OCI-LY1 (cell line): Measurements from ENCODE around the gene SFRP2.
A peak's percentile ranks its signal among the peaks of the same experiment; 100 is the strongest.

Experiments
- H2AFZ ChIP-seq: fragments of 200-600 bp; sonication (generic), shearing (Covaris generic); 2 replicates; pipeline ENCODE4 v1.6.0; 2014; ENCODE audit warnings: antibody characterized with exemption, mild to moderate bottlenecking, low read length
- H3F3A ChIP-seq: fragments of 200-600 bp; sonication (generic), shearing (Covaris generic); 2 replicates; pipeline ENCODE4 v1.6.0; 2014; ENCODE audit warnings: mild to moderate bottlenecking, antibody characterized with exemption, low read length, moderate library complexity; ENCODE audit not compliant: insufficient read depth
- H3K27ac ChIP-seq: fragments of 200-600 bp; sonication (generic); 2 replicates; pipeline ENCODE4 v1.5.1; 2014; ENCODE audit warnings: low read length, mixed run types, mild to moderate bottlenecking, low read depth; ENCODE audit not compliant: poor library complexity, severe bottlenecking
- H3K27me3 ChIP-seq: fragments of 200-600 bp; sonication (generic); 2 replicates; pipeline ENCODE4 v1.6.0; 2014; ENCODE audit warnings: antibody characterized with exemption, mild to moderate bottlenecking, low read length, moderate library complexity; ENCODE audit not compliant: insufficient read depth
- H3K36me3 ChIP-seq: fragments of 200-600 bp; sonication (generic); 2 replicates; pipeline ENCODE4 v1.6.1; 2014; ENCODE audit warnings: mild to moderate bottlenecking, antibody characterized with exemption, low read length, moderate library complexity, mixed read lengths; ENCODE audit not compliant: insufficient read depth
- H3K4me1 ChIP-seq: fragments of 200-600 bp; sonication (generic); 2 replicates; pipeline ENCODE4 v1.5.1; 2014; ENCODE audit warnings: mild to moderate bottlenecking, low read length, moderate library complexity; ENCODE audit not compliant: insufficient read depth, severe bottlenecking
- H3K4me2 ChIP-seq: fragments of 200-600 bp; sonication (generic), shearing (Covaris generic); 2 replicates; pipeline ENCODE4 v1.6.1; 2014; ENCODE audit warnings: low read length
- H3K4me3 ChIP-seq: fragments of 200-600 bp; sonication (generic); 2 replicates; pipeline ENCODE4 v1.5.1; 2014; ENCODE audit warnings: low read length, low read depth, mild to moderate bottlenecking, mixed read lengths; ENCODE audit not compliant: poor library complexity, severe bottlenecking
- H3K79me2 ChIP-seq: fragments of 200-600 bp; shearing (Covaris generic); 2 replicates; pipeline ENCODE4 v1.6.1; 2016; ENCODE audit warnings: mixed run types, low read length, mixed read lengths; ENCODE audit not compliant: insufficient read depth
- H3K9ac ChIP-seq: fragments of 200-600 bp; sonication (generic), shearing (Covaris generic); 2 replicates; pipeline ENCODE4 v1.6.1; 2014; ENCODE audit warnings: mild to moderate bottlenecking, low read length, mixed read lengths
- H3K9me2 ChIP-seq: fragments of 200-600 bp; sonication (generic), shearing (Covaris generic); 2 replicates; pipeline ENCODE4 v1.6.1; 2014; ENCODE audit warnings: low read depth, mild to moderate bottlenecking, low read length, mixed read lengths
- H3K9me3 ChIP-seq: fragments of 200-600 bp; shearing (Covaris generic); 2 replicates; pipeline ENCODE4 v1.6.1; 2014; ENCODE audit warnings: low read length, mixed read lengths
- H4K20me1 ChIP-seq: fragments of 200-600 bp; sonication (generic), shearing (Covaris generic); 2 replicates; pipeline ENCODE4 v1.6.0; 2016; ENCODE audit warnings: mild to moderate bottlenecking, low read length; ENCODE audit not compliant: insufficient read depth
- CTCF ChIP-seq: fragments of 200-600 bp; sonication (generic), shearing (Covaris generic); IDR thresholded peaks from 2 replicates; pipeline ENCODE4 v1.5.1; 2017; ENCODE audit warnings: mild to moderate bottlenecking, antibody characterized with exemption, low read length, moderate library complexity, mixed read lengths
- EZH2 ChIP-seq: fragments of 200-600 bp; sonication (generic), shearing (Covaris generic); IDR thresholded peaks from 2 replicates; pipeline ENCODE4 v1.8.0; 2017; ENCODE audit warnings: borderline replicate concordance, mixed run types, mild to moderate bottlenecking, antibody characterized with exemption, low read length, moderate library complexity, mixed read lengths

SFRP2 gene

GRCh38 chr4:153787575-153787974 is 1.3 kb downstream of the SFRP2 start:
- Histone ChIP-seq H3K79me2 (no peaks in the 10 kb centered on the region), H3K9me3 (no peaks in the 10 kb centered on the region), H3K27me3 (no peaks in the 10 kb centered on the region), H3K36me3 (no peaks in the 10 kb centered on the region), H3K9me2 (no peaks in the 10 kb centered on the region), H3K4me2 (no peak overlapping the region), H3K27ac (no peak overlapping the region), H3F3A (no peaks in the 10 kb centered on the region), H3K9ac (no peak overlapping the region), H3K4me1 (no peaks in the 10 kb centered on the region), H2AFZ (no peak overlapping the region), H4K20me1 (no peaks in the 10 kb centered on the region), H3K4me3 (no peak overlapping the region)
- TF ChIP-seq EZH2, result no peak
- no peak for TF ChIP-seq CTCF

DNA sequence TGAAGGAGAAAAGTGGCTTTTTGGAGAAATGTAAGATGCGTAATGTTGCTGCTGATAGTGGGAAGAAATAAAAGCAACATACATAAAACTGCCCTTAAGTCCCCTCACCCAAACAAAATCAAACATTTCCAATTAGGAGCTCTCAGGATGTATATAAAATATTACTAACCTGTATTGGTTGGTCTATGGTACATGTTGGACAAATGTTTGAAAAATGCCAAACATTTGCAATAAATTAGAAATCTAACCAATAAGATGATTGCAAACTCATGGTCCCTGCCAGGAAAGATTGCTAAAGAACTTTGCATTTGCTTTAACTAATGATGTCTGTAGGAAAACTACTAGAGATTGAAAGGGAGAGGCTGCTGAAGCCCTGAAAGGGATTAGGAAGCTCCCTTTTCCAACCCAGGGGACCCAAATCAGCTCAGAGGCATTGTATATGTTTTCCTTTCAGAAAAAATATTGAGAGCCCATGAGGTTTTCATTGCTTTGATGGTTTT is 1.8 kb downstream of the SFRP2 start:
- no peak overlapping the region for H2AFZ ChIP-seq
- no peak overlapping the region for H3K9ac ChIP-seq
- H3F3A ChIP-seq, result no peaks in the 10 kb centered on the region
- no peak overlapping the region for H3K4me3 ChIP-seq
- no peaks in the 10 kb centered on the region for H3K9me3 ChIP-seq
- H3K4me2 ChIP-seq, result no peak overlapping the region
- no peaks in the 10 kb centered on the region for H3K36me3 ChIP-seq
- H4K20me1 ChIP-seq, result no peaks in the 10 kb centered on the region
- H3K27me3 ChIP-seq, result no peaks in the 10 kb centered on the region
- TF ChIP-seq EZH2, result no peak
- no peak for TF ChIP-seq CTCF
- H3K9me2 ChIP-seq, result no peaks in the 10 kb centered on the region
- H3K4me1 ChIP-seq, result no peaks in the 10 kb centered on the region
- H3K27ac ChIP-seq, result no peak overlapping the region
- no peaks in the 10 kb centered on the region for H3K79me2 ChIP-seq

DNA sequence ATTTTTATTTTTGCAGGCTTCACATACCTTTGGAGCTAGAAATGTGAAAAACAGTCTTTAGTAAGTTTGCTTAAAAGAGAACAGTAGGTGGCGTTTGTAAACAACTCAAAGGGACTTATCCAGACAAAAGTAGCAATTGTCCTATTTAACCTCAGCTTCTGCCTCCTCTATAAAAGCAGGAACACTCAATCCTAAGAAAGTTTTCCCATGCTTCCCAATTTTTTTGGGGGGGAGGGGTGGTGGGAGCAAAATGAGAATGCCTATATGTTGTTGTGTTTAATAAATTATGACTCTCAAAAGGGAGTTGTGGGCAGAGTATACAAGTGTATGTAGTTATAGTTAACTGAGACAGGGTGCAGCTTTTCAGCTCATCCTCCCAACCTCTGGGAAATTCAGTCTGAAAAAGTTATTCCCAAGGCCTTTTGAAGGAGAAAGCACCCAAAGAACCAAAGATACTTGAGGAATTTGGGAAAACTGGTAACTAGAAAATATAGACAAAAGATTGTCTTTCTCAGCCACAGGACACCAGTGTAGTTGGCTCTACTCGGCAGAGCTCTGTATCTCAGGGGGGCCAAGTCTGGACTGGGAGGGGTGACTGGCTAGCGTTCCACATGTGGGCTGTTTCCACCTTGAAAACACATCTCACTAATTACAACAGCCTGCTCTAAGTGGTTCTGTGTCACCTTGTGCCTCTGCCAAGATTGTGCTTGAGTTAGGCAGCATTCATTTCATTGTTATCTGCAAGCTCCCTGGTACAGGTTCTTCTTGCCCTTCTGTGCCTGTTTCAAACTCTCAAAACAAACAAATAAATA is 2.8 kb downstream of the SFRP2 start:
- no peak for TF ChIP-seq EZH2
- peak; percentile 59 for TF ChIP-seq CTCF
- no peak overlapping the region for H3K4me2 ChIP-seq
- H3K79me2 ChIP-seq, result no peaks in the 10 kb centered on the region
- H3K36me3 ChIP-seq, result no peaks in the 10 kb centered on the region
- H3K9me3 ChIP-seq, result no peaks in the 10 kb centered on the region
- no peaks in the 10 kb centered on the region for H3F3A ChIP-seq
- no peaks in the 10 kb centered on the region for H4K20me1 ChIP-seq
- no peaks in the 10 kb centered on the region for H3K27me3 ChIP-seq
- H2AFZ ChIP-seq, result no peak overlapping the region
- no peak overlapping the region for H3K27ac ChIP-seq
- no peak overlapping the region for H3K9ac ChIP-seq
- H3K4me1 ChIP-seq, result no peaks in the 10 kb centered on the region
- no peaks in the 10 kb centered on the region for H3K9me2 ChIP-seq
- H3K4me3 ChIP-seq, result no peak overlapping the region
